HepG2 (cell line): ENCODE results near the gene GABBR2. TPM values are rescaled to one million over a fixed set of nuclear protein-coding genes. Genes with fewer than 3 reads are reported as not detected.

Experiments used
- ATAC-seq: fragments of 200-7000 bp; cut with Tn5 transposase; 3 replicates; pipeline ENCODE4 v1.9.1; 2020; ENCODE audit warnings: mild to moderate bottlenecking, moderate library complexity
- BruUV-seq: library from RNA; stranded (reverse); fragments of 400-500 nt; replicated peaks from 2 replicates; lab custom pipeline; 2021; lab: Mats Ljungman, UMichigan
- CTCF ChIA-PET: fragments of 300-600 bp; formaldehyde crosslinking; extraction: SDS; loops from one replicate; lab custom pipeline; 2021; ENCODE audit warnings: low total read pairs, inconsistent platforms, low intra/inter-chr PET ratio; lab: Yijun Ruan, JAX
- POLR2A ChIA-PET: fragments of 350-600 bp; sonication (Branson Sonifier 250); formaldehyde crosslinking; loops from one replicate; lab custom pipeline; 2020; ENCODE audit warnings: antibody characterized with exemption, inconsistent platforms; lab: Yijun Ruan, JAX
- DNase-seq: peaks from one replicate; pipeline ENCODE4 v3.0.0-alpha.2; 2015; ENCODE audit warnings: low spot score
- FAIRE-seq: peaks from 3 replicates; lab custom pipeline; 2011; peaks lifted over from hg19 to GRCh38; lab: Jason Lieb, UNC
- H2AFZ ChIP-seq: one replicate; pipeline ENCODE4 v1.6.1; 2011; ENCODE audit warnings: low read length, inconsistent platforms
- H3K27ac ChIP-seq: fragments of 300-600 bp; 3 replicates; pipeline ENCODE4 v1.8.0; 2011; ENCODE audit warnings: mixed run types, mild to moderate bottlenecking, mixed read lengths, low read length, inconsistent platforms; ENCODE audit not compliant: insufficient read depth; ENCODE audit errors: extremely low read length
- H3K27me3 ChIP-seq, 2 experiments: fragments of 200-600 bp in 1 of 2; 2 replicates in 1 of 2; 3 replicates in 1 of 2; pipeline versions ENCODE4 v1.6.0 to v1.8.0; 2011; ENCODE audit warnings: low read length in 2 of 2, mild to moderate bottlenecking in 2 of 2, moderate library complexity in 2 of 2, inconsistent platforms in 1 of 2; ENCODE audit not compliant: insufficient read depth in 2 of 2, control insufficient read depth in 1 of 2
- H3K36me3 ChIP-seq, 2 experiments: fragments of 200-600 bp in 1 of 2; replicated peaks in 1 of 2; 2 replicates in 1 of 2; 3 replicates in 1 of 2; pipeline versions ENCODE4 v1.5.1 to v1.8.0; 2011; ENCODE audit warnings: low read length in 2 of 2, inconsistent platforms in 1 of 2; ENCODE audit not compliant: insufficient read depth in 2 of 2, control insufficient read depth in 1 of 2
- H3K4me1 ChIP-seq: 2 replicates; pipeline ENCODE4 v1.5.1; 2012; ENCODE audit warnings: low read length, inconsistent platforms; ENCODE audit not compliant: insufficient read depth
- H3K4me2 ChIP-seq: 2 replicates; pipeline ENCODE4 v1.6.0; 2011; ENCODE audit warnings: low read depth, low read length, inconsistent platforms
- H3K4me3 ChIP-seq, 3 experiments: fragments of 200-600 bp in 1 of 3; sonication (generic), shearing (Covaris generic) in 1 of 3; replicated peaks in 1 of 3; 2 replicates each; pipeline ENCODE4 v1.5.1; 2011 to 2016; ENCODE audit warnings: low read length in 3 of 3, inconsistent platforms in 2 of 3, low read depth in 2 of 3, mild to moderate bottlenecking in 2 of 3, control low read depth in 1 of 3, mixed read lengths in 1 of 3; ENCODE audit not compliant: insufficient read depth in 1 of 3
- H3K79me2 ChIP-seq: one replicate; pipeline ENCODE4 v1.6.1; 2011; ENCODE audit warnings: low read length, inconsistent platforms; ENCODE audit not compliant: insufficient read depth
- H3K9ac ChIP-seq: 2 replicates; pipeline ENCODE4 v1.6.0; 2011; ENCODE audit warnings: mild to moderate bottlenecking, low read depth, low read length, inconsistent platforms; ENCODE audit not compliant: insufficient read depth
- H3K9me3 ChIP-seq: 2 replicates; pipeline ENCODE4 v1.5.1; 2012; ENCODE audit warnings: mild to moderate bottlenecking, low read length
- H4K20me1 ChIP-seq: 2 replicates; pipeline ENCODE4 v1.6.0; 2011; ENCODE audit warnings: inconsistent platforms, mild to moderate bottlenecking, low read length, moderate library complexity; ENCODE audit not compliant: insufficient read depth
- ARID2 ChIP-seq: sonication (generic); formaldehyde crosslinking; IDR thresholded peaks from 2 replicates; pipeline ENCODE4 v1.8.1; 2022; ENCODE audit warnings: mild to moderate bottlenecking, missing genetic modification reagents, borderline replicate concordance
- NRL ChIP-seq: sonication (generic); formaldehyde crosslinking; IDR thresholded peaks from 2 replicates; pipeline ENCODE4 v1.5.0; 2020; ENCODE audit warnings: missing genetic modification reagents, mild to moderate bottlenecking, moderate library complexity, borderline replicate concordance
- THAP9 ChIP-seq: sonication (generic); formaldehyde crosslinking; IDR thresholded peaks from 2 replicates; pipeline ENCODE4; 2020; ENCODE audit warnings: missing genetic modification reagents, mild to moderate bottlenecking, borderline replicate concordance
- ZNF777 ChIP-seq: sonication (generic); formaldehyde crosslinking; IDR thresholded peaks from 2 replicates; pipeline ENCODE4 v1.4.0; 2020; ENCODE audit warnings: missing genetic modification reagents
- WGBS: methylation state at CpG from one replicate; pipeline ENCODE4 v1.1.6; 2017; ENCODE audit warnings: low lambda C conversion rate; 5-methylcytosine and 5-hydroxymethylcytosine counted together
- in situ Hi-C: cut with HindIII; loops from 2 replicates; pipeline ENCODE4 v1.10.0; 2017; ENCODE audit warnings: low pct_unique_long_range_greater_than_20kb; ENCODE audit not compliant: extremely low pct_ligation_motif_present
- intact Hi-C: fragments of 100-400 bp; cut with micrococcal nuclease; formaldehyde crosslinking; loops from one replicate; pipeline ENCODE4 v1.10.0; 2022; ENCODE audit not compliant: unreplicated experiment
- polyA plus RNA-seq, 8 experiments: library from polyadenylated mRNA; depleted of rRNA in 3 of 8; stranded (reverse) in 7 of 8; unstranded in 1 of 8; fragments of >200 nt; fragmentation: Illumina TruSeq in 4 of 8; extraction: Trizol in 4 of 8; gene quantifications; 2 replicates each; pipeline versions ENCODE4 v1.2.1 to v1.2.3, GENCODE V29; 2011 to 2016; ENCODE audit warnings: low read depth in 4 of 8, missing spikeins in 1 of 8, mixed read lengths in 1 of 8; ENCODE audit not compliant: insufficient read depth in 1 of 8
- total RNA-seq, 5 experiments: library from RNA; depleted of rRNA; stranded (reverse); fragments of >200 nt; fragmentation: Illumina TruSeq; extraction: Trizol; gene quantifications; 2 replicates each; pipeline ENCODE4 v1.2.3, GENCODE V29; 2016; ENCODE audit warnings: low read depth in 1 of 5

GABBR2 gene
- total and polyA plus RNA-seq, 2 of the 13 experiments (the other 11 are each of a cell fraction or from before 2014, with no cell fraction given): 0.02 TPM; not detected in 1

GRCh38 chr9:98342098-98342819 is 366.5 kb downstream of the GABBR2 start:
- no peaks in the 10 kb centered on the region for H3K9me3 ChIP-seq
- CTCF ChIA-PET: no interaction called here
- no peaks in the 10 kb centered on the region for H3K79me2 ChIP-seq
- no peaks in the 10 kb centered on the region for H4K20me1 ChIP-seq
- no TSS peak for BruUV-seq
- ATAC-seq (no peak), FAIRE-seq (no peak), DNase-seq (no peak)
- in situ Hi-C loops (no loop called here), intact Hi-C loops (no loop called here)
- no peak overlapping the region for H3K4me2 ChIP-seq
- H3K27ac ChIP-seq: no peak overlapping the region
- whole genome bisulfite sequencing: 5% methylated on average over 3 of the region's 4 CpGs
- no peaks in the 10 kb centered on the region for H3K36me3 ChIP-seq
- POLR2A ChIA-PET: no interaction called here
- H2AFZ ChIP-seq: no peak overlapping the region
- peaks cover 1 to 5% of the 10 kb centered on the region in 2 experiments; a peak in 2 of 5 replicates for H3K27me3 ChIP-seq
- H3K4me3 ChIP-seq: no peak overlapping the region
- TF ChIP-seq ZNF777 (no peak), THAP9 (CRISPR knock-in tag) (no peak), ARID2 (CRISPR knock-in tag) (no peak), NRL (CRISPR knock-in tag) (no peak)
- no peaks in the 10 kb centered on the region for H3K4me1 ChIP-seq
- H3K9ac ChIP-seq: no peak overlapping the region
